Anterior cingulate cortex (tissue), 58 donors: ENCODE measurements around the gene TRHDE.

Experiments used
- DNase-seq, 58 donors: peaks; one replicate each; lab custom pipeline; 2025; lab: John Stamatoyannopoulos, UW

Gene TRHDE

GRCh38 chr12:72313806-72314205, 41.6 kb downstream of the TRHDE start:
- no peak for DNase-seq

- peak in 8 of 58 donors; percentile 1 to 13 (median 6) for DNase-seq
Observed at GRCh38 chr12:72315858-72316257, 43.7 kb downstream of the TRHDE start.

- no peak for DNase-seq
Observed at GRCh38 chr12:72318341-72318740, 46.2 kb downstream of the TRHDE start.

- no peak for DNase-seq
Observed at GRCh38 chr12:72323881-72324280, 51.7 kb downstream of the TRHDE start.

GRCh38 chr12:72330301-72330700, 58.1 kb downstream of the TRHDE start:
- peak in 1 of 58 donors; percentile 2 for DNase-seq

- no peak for DNase-seq
Observed at GRCh38 chr12:72330784-72331183, 58.6 kb downstream of the TRHDE start.

- no peak for DNase-seq
Observed at GRCh38 chr12:72337382-72337781, 65.2 kb downstream of the TRHDE start.

GRCh38 chr12:72337946-72338345, 65.8 kb downstream of the TRHDE start:
- no peak for DNase-seq

- DNase-seq = no peak
Observed at GRCh38 chr12:72338437-72338836, 66.3 kb downstream of the TRHDE start.

GRCh38 chr12:72346363-72346944, 74.3 kb downstream of the TRHDE start:
- DNase-seq = peak in 53 of 58 donors; percentile 1 to 82 (median 51)

GRCh38 chr12:72349491-72349890, 77.3 kb downstream of the TRHDE start:
- DNase-seq = no peak

- DNase-seq = no peak
Observed at GRCh38 chr12:72359416-72359815, 87.2 kb downstream of the TRHDE start.

GRCh38 chr12:72365151-72365550, 93.0 kb downstream of the TRHDE start:
- DNase-seq = no peak

GRCh38 chr12:72366255-72366654, 94.1 kb downstream of the TRHDE start:
- no peak for DNase-seq

GRCh38 chr12:72368298-72368697, 96.1 kb downstream of the TRHDE start:
- DNase-seq = no peak

- DNase-seq = no peak
Observed at GRCh38 chr12:72368719-72369422, 96.7 kb downstream of the TRHDE start.

GRCh38 chr12:72369423-72369959, 97.3 kb downstream of the TRHDE start:
- no peak for DNase-seq

GRCh38 chr12:72380441-72380840, 108.3 kb downstream of the TRHDE start:
- DNase-seq = no peak

GRCh38 chr12:72388322-72388721, 116.2 kb downstream of the TRHDE start:
- DNase-seq = no peak

- DNase-seq = no peak
Observed at GRCh38 chr12:72390146-72390545, 118.0 kb downstream of the TRHDE start.

GRCh38 chr12:72406111-72406510, 133.9 kb downstream of the TRHDE start:
- no peak for DNase-seq

GRCh38 chr12:72432037-72432604, 160.0 kb downstream of the TRHDE start:
- DNase-seq = no peak
